Kidney tubule cell (primary cell): Measurements from ENCODE around the gene BRD3.

Source experiments
- DNase-seq: peaks from one replicate; pipeline ENCODE4 v3.0.0-alpha.2; 2018; ENCODE audit warnings: low spot score

The BRD3 gene

GRCh38 chr9:134039386-134040175 lies 28.2 kb downstream of the BRD3 start:
- DNase-seq = no peak

- no peak for DNase-seq
Measured at GRCh38 chr9:134037641-134038040, 30.2 kb downstream of the BRD3 start.

GRCh38 chr9:134036130-134036529 lies 31.7 kb downstream of the BRD3 start:
- no peak for DNase-seq

GRCh38 chr9:134035041-134036039 lies 32.5 kb downstream of the BRD3 start:
- DNase-seq = no peak

- no peak for DNase-seq
Measured at GRCh38 chr9:134034215-134035040, 33.4 kb downstream of the BRD3 start.

GRCh38 chr9:134033516-134034214 lies 34.2 kb downstream of the BRD3 start:
- DNase-seq = no peak

- no peak for DNase-seq
Measured at GRCh38 chr9:134032456-134033222, 35.2 kb downstream of the BRD3 start.

GRCh38 chr9:134031783-134032182 lies 36.0 kb downstream of the BRD3 start:
- no peak for DNase-seq

- DNase-seq = no peak
Measured at GRCh38 chr9:134030821-134031470, 36.9 kb downstream of the BRD3 start.

- DNase-seq = no peak
Measured at GRCh38 chr9:134029248-134030226, 38.3 kb downstream of the BRD3 start.

- DNase-seq = no peak
Measured at GRCh38 chr9:134028575-134029247, 39.1 kb downstream of the BRD3 start.

GRCh38 chr9:134028076-134028475 lies 39.8 kb downstream of the BRD3 start:
- no peak for DNase-seq

GRCh38 chr9:134027561-134027960 lies 40.3 kb downstream of the BRD3 start:
- no peak for DNase-seq

GRCh38 chr9:134026981-134027380 lies 40.8 kb downstream of the BRD3 start:
- DNase-seq = no peak

GRCh38 chr9:134026581-134026980 lies 41.2 kb downstream of the BRD3 start:
- no peak for DNase-seq

GRCh38 chr9:134025606-134026541 lies 42.0 kb downstream of the BRD3 start:
- peak; percentile 46 for DNase-seq
